ENCODE results near the gene CLRN2.

Gene CLRN2, protein sequence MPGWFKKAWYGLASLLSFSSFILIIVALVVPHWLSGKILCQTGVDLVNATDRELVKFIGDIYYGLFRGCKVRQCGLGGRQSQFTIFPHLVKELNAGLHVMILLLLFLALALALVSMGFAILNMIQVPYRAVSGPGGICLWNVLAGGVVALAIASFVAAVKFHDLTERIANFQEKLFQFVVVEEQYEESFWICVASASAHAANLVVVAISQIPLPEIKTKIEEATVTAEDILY

DNA sequence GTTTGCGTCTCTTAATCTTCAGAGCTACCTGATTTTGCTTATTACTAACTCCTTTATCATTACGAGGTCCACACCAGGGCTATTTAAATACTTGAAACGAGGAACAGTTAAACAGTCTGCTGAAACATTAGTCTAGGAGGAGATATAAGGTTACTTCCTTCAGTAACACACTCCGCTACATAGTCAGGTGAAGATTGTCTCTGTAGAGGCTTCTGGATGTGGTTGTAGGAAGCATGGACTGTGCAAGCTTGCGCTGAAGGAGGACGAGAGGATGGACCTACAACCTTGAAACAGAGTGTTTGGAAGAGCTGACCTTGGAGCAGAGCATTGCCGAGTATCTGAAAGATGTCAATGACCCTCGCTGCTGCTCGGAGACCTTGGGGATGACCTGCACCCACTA is at the start of gene CLRN2:
CLRN2 (plus strand) TSS at position 301 of the 400 bp plus-strand sequence. CDS start 102 bp downstream, outside the sequence.
- FAIRE-seq, result no peak
- DNase-seq (ENCODE audit: extremely low spot score, insufficient read length, low read depth), result no peak

DNA sequence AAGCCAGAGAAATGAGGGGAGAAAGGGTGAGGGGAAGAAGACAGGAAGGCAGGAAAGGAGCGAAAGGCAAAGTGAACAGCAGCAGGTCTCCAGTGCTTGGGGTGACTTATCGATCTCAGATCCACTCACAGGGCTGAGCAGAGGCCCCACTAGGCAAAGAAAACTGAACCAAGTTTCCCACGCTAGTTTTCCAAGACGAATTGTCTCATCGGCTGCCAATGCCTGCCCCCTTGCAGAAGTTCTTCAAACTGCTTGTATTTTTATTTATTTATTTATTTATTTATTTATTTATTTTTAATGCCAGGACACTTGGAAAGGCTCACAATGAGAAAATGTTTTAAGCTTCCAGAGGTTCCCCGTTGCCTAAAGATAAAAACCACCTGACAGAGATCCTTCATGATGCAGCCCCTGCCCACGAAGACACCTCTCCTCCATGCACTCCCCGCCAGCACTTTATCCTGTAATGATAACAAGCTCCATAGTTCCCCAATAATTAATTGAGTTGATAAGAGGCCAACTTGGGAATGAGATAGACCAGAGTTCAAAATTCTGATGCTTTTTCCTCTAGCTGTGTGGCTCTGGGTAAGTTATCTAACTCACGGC is 46.2 kb upstream of the CLRN2 start:
- FAIRE-seq, result no peak
- DNase-seq (ENCODE audit: extremely low spot score, insufficient read length, low read depth), result no peak

DNA sequence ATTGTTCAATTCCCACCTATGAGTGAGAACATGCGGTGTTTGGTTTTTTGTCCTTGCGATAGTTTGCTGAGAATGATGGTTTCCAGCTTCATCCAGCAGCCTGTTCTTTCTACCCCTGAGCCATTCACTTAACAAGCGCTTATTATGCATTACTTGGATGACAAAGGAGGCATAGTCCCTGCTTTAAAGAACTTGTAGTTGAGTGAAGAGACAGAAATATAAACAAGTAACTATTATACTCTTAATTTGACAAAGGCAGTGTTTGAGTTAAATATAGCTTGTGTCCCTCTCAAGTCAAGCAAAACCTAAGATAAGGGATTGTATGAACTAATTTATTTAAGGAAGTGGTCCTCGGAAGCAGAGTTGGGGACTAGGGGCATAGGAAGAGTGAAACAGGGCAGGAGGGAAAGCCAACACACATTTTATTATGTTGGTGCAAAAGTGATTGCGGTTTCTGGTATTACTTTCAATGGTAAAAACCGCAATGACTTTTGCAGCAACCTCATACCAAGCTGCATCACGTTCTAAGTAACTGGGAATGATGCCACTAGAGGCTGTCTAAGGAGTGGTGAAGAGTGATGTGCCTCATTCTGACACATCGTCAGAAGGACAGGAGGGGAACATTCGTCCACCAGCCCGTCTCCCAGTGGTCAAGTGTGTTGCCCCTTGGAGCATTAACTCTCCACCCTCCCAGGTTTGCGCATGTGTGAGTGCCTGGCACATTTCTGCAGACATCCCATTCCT is 44.9 kb upstream of the CLRN2 start:
- DNase-seq (ENCODE audit: extremely low spot score, insufficient read length, low read depth), result no peak
- FAIRE-seq, result no peak

DNA sequence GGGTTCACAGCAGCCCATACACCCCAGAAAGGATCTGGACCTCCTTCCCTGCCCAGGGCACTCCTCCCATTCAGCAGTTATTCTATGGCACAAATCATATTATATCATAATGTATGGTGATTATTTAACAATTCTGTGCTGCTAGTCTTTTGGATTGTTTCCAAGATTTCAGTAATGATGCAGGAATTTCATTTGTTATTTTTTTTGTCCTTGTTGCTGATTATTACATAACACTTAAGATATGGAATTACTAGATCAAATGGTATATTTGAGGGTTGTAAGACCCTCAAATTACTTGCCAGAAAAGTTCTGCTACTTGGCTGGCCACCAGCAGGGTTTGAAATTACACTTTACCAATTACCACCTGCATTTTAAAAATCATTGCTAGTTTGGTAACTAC is 39.5 kb upstream of the CLRN2 start:
- FAIRE-seq, result no peak

DNA sequence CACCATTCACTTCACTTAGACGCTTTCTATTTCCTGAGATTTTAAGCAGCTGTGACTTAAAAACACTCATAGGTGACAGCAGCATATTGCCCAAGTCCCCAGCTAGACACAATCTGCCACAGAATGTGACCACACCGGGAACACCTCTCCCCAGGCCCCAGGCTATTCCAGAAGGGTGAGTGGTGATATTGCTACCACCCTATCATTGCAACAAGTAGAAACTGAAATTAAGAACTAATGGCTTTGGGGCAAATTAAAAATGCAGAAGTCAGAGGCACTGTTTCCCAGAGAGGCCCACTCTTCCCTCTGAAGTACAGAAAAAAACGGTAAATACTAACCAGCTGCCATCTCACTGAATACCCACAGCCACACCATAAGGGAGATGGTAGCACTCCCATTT is 38.1 kb upstream of the CLRN2 start:
- no peak for FAIRE-seq
- DNase-seq (ENCODE audit: extremely low spot score, insufficient read length, low read depth), result no peak

More for the DNA sequence above, 39.5 kb upstream of the CLRN2 start:
- no peak for DNase-seq (ENCODE audit: extremely low spot score, insufficient read length, low read depth)

DNA sequence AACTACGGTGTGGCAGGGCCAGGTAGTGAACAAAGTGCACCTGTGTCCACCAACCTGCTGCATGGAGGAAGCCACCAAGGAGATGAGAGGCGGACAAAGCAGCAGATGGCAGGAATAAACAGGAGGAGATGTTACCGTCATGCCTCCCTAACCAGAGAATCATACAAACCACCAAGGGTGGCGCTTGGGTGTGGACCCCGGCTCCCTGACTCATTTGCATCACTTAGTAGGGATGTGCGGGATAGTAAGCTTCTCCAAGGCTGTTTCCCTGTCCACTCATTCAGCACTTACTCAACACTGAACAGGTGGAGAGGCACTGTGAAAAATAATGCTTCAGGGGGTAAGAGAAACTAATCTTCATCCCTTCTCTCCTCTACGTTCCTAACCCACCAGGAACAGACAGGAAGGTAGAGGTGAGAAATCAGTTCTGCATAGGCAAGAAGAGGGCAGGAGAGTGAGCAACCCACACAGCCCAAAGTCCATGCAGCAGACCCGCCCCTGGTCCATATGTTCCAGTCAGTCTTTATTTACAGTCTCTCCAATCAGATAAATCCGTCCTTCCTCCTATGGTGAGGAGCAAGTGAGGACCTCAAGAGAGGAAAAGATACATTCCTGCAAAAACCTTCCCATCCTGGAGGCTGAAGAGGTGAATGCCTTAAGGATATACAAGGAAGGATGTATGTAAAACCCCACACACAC is 37.0 kb upstream of the CLRN2 start:
- FAIRE-seq, result no peak
- no peak for DNase-seq (ENCODE audit: extremely low spot score, insufficient read length, low read depth)

DNA sequence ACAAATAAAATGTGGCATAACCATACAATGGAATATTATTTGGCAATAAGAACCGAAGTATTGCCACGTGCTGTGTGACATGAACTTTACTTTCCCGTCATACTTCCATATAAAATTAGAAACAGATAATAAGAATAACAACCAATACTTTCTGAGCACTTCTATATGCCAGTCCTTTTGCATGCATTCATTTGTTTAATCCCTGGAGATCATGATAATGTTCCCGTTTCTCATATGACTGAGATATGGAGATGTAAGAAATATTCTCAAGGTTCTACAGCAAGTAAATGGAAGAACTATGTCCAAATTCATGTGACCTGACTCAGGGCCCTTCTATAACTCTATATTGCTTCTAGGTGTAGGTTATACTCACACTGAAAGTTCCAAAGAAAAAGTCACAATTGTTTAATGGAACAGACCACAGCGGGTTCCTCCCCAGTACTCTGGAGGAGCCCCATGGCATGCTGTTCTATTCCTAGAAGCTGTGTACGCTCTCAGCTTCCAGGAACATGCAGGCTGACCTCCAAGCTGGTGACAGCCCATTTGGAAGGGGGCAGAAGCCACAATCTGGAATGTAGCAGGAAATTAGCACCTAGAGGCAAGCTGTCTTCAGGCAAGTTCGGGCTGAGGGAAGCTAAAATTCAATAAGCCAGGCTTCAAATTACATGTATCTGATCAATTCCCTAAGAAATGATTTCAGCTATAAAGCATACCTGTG is 34.6 kb upstream of the CLRN2 start:
- FAIRE-seq (no peak), DNase-seq (ENCODE audit: extremely low spot score, insufficient read length, low read depth) (no peak)

DNA sequence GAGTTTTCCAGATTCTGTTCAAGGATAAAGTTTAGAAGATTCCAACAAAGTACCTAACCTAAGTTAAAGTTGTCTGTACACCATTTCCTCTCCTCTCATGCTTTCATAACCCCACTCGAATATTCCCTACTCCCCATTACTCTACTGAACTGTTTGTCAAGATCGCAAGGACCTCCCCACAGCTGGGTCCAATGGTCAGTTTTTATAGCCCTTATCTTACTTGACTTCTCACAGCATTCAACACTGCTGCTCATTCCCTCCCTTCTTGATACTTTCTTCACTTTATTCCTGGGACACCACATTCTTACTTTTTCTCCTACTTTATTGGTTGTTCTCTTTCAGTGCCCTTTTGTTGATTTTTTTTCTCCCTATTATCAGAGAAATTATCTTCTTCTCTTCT is 34.0 kb upstream of the CLRN2 start:
- no peak for DNase-seq (ENCODE audit: extremely low spot score, insufficient read length, low read depth)
- FAIRE-seq, result no peak

DNA sequence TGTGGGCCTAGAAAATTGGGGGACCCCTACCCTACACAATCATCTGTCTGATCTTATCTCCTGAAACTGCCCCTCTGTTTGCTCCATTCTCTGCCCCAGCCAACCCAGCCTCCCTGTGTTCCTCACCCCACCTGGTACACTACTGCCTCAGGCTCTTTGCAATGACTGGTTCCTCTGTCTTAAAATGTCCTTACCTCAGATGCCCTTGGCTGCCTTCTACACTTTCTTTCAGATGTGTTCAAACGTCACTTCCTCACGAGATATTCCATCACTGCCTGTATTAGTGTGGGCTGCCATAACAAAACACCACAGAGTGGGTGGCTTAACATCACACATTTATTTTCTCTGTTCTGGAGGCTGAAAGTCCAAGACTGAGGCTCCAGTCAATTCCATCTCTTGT is 32.2 kb upstream of the CLRN2 start:
- FAIRE-seq (no peak), DNase-seq (ENCODE audit: extremely low spot score, insufficient read length, low read depth) (no peak)

DNA sequence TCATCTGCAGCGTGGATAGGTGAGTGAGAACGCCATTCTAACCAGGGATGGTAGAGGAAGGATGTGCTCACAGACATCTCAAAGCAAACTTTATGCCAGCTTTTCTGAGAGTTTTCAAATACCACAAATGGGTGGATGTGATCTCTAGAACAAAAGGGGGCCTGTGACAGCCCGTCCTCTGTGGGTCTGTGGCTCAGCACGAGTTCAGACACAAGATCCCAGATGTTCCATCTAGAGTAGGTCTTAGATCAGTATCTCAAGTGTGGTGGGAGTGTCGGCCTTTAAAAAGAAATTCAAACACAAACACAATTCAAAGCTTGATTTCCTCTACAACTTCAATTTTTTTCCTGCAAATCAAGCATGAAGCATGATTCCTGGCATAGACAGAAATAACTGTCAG is 25.8 kb upstream of the CLRN2 start:
- DNase-seq (ENCODE audit: extremely low spot score, insufficient read length, low read depth) (no peak), FAIRE-seq (no peak)

DNA sequence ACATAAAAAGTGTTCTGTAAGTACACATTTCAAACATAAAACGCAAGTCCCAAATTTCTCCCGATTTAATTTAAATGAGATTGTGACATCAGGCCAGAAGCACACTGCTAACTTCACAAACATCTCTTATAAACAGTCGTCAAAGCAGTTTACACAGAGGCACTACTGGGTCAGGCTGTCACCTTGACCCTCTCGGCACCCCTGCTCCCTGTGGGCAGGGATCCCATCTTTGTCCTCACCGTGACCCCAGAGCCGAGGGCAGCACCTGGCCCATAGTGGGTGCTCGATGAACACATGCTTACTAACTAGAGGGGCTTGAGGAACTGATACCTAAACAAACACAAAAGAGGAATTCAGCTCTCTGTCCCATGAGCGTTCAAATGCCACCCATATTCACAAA is 25.2 kb upstream of the CLRN2 start:
- no peak for FAIRE-seq
- no peak for DNase-seq (ENCODE audit: extremely low spot score, insufficient read length, low read depth)

DNA sequence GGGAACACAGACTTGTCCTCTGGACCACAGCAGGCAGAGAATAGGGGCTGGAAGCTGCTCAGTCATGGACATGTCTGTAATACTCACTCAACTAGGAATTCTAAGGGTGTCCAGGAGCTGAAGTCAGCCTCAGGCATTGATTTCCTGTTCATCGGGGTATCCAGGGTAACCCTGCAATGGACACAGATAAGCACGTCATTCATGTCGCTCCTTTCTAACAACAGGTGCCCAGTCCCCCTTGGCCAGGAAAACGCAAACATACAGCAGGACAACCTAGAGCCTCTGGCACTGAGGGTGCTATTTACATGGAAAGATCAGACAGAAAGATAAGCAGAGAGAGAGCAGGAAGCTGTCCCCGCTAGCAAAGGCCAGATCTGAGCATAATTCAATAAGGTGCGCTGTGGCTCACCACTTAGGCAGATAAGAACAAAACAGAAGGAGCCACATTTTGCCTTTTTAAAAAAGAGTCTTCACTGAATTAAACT is 24.3 kb upstream of the CLRN2 start:
- DNase-seq (ENCODE audit: extremely low spot score, insufficient read length, low read depth) (no peak), FAIRE-seq (no peak)

DNA sequence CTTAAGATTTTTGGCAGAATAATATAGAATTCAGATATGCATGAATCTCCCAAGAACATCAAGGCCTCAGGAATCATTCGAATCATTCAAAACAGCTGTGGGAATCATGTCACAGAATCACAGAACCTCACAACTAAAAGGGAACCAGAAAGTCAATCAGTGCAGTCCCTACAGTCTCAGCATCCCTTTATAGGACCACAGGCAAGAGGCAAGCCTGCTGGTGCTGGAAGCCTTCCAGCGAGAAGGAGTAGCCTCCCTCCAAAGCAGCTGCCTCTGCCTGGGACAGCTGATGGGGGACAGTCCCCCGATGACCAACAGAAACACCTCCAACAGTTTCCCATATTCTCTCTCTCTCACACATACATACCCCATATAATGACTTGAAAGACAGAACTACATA is 23.8 kb upstream of the CLRN2 start:
- DNase-seq (ENCODE audit: extremely low spot score, insufficient read length, low read depth) (no peak), FAIRE-seq (no peak)

DNA sequence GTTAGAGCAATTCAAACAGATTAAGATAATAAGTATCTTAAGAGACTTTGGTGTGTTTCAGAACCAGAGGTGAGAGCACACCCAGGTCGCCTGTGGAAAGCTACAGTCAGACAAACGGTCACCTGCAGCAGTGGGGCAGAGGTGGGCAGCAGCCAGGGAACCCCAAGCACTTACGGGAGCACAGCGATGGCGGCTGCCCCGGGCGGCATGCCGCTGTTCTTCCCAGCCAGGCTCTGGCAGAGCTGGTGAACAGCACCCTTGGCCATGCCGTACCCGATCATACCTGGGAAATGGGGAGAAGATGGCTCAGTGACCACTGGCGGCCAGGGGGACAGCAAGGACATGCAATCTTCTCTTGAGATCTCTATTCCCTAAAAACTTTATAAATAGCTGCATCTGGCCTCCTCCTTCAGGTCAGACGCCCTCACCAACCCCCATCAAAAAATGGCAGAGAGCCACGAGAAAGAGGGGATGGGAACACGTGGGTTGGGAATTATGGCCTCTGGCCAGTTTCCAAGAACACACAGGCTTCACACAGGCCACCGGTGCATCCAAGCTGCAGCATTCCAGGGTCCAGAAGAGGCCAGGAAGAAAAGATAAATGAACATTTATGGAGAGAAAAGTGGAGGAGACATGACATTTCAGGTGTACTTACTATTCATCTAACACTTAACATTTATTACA is 22.8 kb upstream of the CLRN2 start:
- FAIRE-seq (no peak), DNase-seq (ENCODE audit: extremely low spot score, insufficient read length, low read depth) (no peak)

DNA sequence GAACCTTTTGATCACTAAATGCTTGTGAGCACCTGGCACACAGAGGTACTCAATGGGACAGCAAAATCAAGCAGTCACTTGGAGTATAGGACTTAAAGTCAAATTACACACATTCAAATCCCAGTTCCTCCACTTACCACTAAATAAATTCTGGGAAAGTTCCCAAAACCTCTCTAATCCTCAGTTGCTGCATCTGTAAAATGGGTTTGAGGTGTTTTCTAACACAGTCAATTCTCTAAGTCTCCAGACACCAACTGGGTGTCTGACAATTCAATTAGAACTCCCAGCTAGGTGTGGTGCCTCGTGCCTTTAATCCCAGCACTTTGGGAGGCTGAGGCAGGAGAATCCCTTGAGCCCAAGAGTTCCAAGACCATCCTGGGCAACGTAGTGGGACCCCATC is 22.1 kb upstream of the CLRN2 start:
- FAIRE-seq, result no peak
- DNase-seq (ENCODE audit: extremely low spot score, insufficient read length, low read depth), result no peak

DNA sequence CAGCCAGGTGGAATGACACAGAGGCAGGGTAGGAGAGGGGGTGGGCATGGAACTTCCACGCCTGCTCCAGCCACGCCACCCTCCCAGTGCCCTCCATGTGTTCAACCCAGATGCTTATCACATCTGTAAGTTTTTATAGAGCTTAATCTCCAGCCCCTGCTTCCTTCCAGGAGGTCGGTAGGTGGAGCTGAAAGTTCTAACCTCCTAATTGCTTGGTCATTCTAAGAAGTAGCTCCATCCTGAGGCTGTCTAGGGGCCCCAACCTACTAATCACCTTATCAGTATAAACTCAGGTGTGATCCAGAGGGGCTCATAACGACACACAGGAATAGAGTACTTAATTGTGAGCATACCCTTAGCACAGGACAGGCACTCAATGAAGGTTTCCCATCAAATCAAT is 21.3 kb upstream of the CLRN2 start:
- DNase-seq (ENCODE audit: extremely low spot score, insufficient read length, low read depth) (no peak), FAIRE-seq (no peak)

DNA sequence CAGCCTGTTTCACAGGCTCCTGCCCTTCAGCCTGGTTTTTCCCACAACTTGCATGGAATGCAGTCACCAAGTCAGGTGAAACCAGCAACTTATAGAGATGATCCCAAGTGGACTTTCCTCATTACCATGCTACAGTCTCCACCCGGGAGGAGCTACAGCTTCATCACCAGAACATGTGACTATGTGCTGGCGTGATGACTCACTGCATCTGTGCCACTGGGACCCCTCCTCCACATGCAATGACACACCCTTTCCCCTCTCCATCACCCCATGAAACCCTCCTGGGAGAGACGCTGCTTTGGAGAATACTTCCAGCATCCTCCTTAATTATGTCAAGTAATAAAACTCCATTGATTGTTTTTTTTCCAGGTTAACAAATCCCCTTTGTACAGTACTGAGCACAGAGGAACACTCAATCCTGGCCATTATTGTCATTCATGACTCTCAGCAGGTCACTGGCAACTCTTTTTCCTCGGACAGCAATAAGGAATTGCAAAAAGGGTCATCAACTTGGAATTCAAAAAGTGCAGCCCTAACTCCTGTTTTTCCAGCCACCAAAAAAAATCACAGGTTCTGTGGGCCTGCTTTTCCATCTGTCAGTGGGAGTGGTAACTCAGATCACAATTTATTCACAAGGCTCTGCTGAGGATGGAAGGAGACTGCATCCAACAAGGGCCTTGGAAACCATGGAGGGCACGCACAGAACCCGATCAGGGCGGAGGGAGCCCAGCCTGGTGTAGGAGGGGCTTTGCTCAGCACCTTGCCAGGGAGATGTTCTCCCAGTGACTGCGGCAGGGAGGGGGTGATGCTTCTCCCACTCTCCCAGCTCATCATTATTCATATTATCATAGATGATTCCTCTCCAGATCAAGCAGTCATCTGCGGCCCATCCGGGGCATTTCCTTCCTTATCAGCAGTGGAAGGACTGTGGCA is 20.4 kb upstream of the CLRN2 start:
- FAIRE-seq, result no peak
- no peak for DNase-seq (ENCODE audit: extremely low spot score, insufficient read length, low read depth)

DNA sequence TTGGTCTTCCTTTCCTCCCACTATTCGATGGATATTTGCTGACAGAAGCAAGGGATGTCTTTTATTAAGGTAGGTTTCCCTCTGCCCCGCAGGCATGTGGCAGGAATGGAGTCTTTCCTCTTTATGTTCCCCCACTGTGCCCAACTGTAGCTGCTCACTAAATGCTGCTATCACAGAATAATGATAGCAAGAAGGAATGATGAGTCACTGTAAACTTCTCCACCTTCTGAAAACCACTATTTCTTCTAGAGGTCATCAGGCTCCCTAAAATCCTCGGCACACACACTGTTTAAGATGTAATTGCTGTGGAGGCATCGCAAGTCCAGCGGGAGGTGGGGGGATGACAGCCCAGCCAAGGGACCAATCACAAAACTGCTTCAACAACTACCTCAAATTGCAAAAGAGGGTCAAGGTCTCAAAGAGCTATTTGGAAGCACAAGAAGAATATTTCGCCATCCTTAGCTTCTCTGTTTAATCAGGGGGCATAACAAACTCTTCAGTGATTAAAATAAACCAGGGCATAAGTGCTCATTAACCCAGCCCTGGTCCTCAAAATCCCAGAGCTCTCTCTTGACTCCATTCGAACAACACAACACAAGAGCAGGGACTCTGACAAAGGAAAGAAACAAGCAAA is 17.0 kb upstream of the CLRN2 start:
- DNase-seq (ENCODE audit: extremely low spot score, insufficient read length, low read depth), result no peak
- no peak for FAIRE-seq

All from GM18507 (cell line).